HEK293 (cell line): ENCODE measurements around the gene DNAJC21.

ENCODE experiments used
- ATF2 ChIP-seq: fragments of 450-650 bp; formaldehyde crosslinking; IDR thresholded peaks from 2 replicates; pipeline ENCODE4 v1.5.1; 2016; ENCODE audit warnings: missing biosample characterization, missing genetic modification characterization, low read depth
- KLF1 ChIP-seq: fragments of 450-650 bp; formaldehyde crosslinking; IDR thresholded peaks from 2 replicates; pipeline ENCODE4 v1.5.1; 2016; ENCODE audit warnings: missing biosample characterization, missing genetic modification characterization
- OSR2 ChIP-seq: fragments of 450-650 bp; formaldehyde crosslinking; IDR thresholded peaks from 2 replicates; pipeline ENCODE4 v1.5.1; 2016; ENCODE audit warnings: missing biosample characterization, missing genetic modification characterization
- OVOL3 ChIP-seq: fragments of 450-650 bp; formaldehyde crosslinking; IDR thresholded peaks from 2 replicates; pipeline ENCODE4 v1.5.1; 2016; ENCODE audit warnings: missing biosample characterization, missing genetic modification characterization
- PRDM10 ChIP-seq: fragments of 450-650 bp; formaldehyde crosslinking; IDR thresholded peaks from 2 replicates; pipeline ENCODE4 v1.5.1; 2016; ENCODE audit warnings: missing biosample characterization, missing genetic modification characterization
- SP2 ChIP-seq: fragments of 450-650 bp; formaldehyde crosslinking; IDR thresholded peaks from 2 replicates; pipeline ENCODE4 v1.5.1; 2016; ENCODE audit warnings: missing biosample characterization, missing genetic modification characterization
- WT1 ChIP-seq: fragments of 450-650 bp; formaldehyde crosslinking; IDR thresholded peaks from 2 replicates; pipeline ENCODE4 v1.5.1; 2016; ENCODE audit warnings: missing biosample characterization, missing genetic modification characterization
- ZBTB11 ChIP-seq: fragments of 450-650 bp; formaldehyde crosslinking; conservative IDR thresholded peaks from 2 replicates; pipeline ENCODE4 v1.5.1; 2016; ENCODE audit warnings: low read depth, missing biosample characterization, missing genetic modification characterization
- ZBTB8A ChIP-seq: fragments of 450-650 bp; formaldehyde crosslinking; IDR thresholded peaks from 2 replicates; pipeline ENCODE4 v1.5.1; 2016; ENCODE audit warnings: missing biosample characterization, missing genetic modification characterization
- ZEB2 ChIP-seq: fragments of 450-650 bp; formaldehyde crosslinking; IDR thresholded peaks from 2 replicates; pipeline ENCODE4 v1.5.1; 2016; ENCODE audit warnings: missing biosample characterization, missing genetic modification characterization
- ZFP37 ChIP-seq: fragments of 450-650 bp; formaldehyde crosslinking; IDR thresholded peaks from 2 replicates; pipeline ENCODE4 v1.5.1; 2016; ENCODE audit warnings: missing biosample characterization, missing genetic modification characterization
- ZFP69B ChIP-seq: fragments of 450-650 bp; formaldehyde crosslinking; IDR thresholded peaks from 2 replicates; pipeline ENCODE4 v1.5.1; 2016; ENCODE audit warnings: missing biosample characterization, missing genetic modification characterization
- ZNF202 ChIP-seq: fragments of 450-650 bp; formaldehyde crosslinking; IDR thresholded peaks from 2 replicates; pipeline ENCODE4 v1.5.1; 2016; ENCODE audit warnings: missing biosample characterization, missing genetic modification characterization, borderline replicate concordance
- ZNF214 ChIP-seq: fragments of 450-650 bp; formaldehyde crosslinking; IDR thresholded peaks from 2 replicates; pipeline ENCODE4 v1.5.1; 2017; ENCODE audit warnings: missing biosample characterization, mild to moderate bottlenecking, missing genetic modification characterization, borderline replicate concordance
- ZNF280D ChIP-seq: fragments of 450-650 bp; formaldehyde crosslinking; IDR thresholded peaks from 2 replicates; pipeline ENCODE4 v1.5.1; 2016; ENCODE audit warnings: missing biosample characterization, missing genetic modification characterization
- ZNF341 ChIP-seq: fragments of 450-650 bp; formaldehyde crosslinking; IDR thresholded peaks from 2 replicates; pipeline ENCODE4; 2016; ENCODE audit warnings: low read depth, missing biosample characterization, missing genetic modification characterization
- ZNF366 ChIP-seq: fragments of 450-650 bp; formaldehyde crosslinking; conservative IDR thresholded peaks from 2 replicates; pipeline ENCODE4 v1.5.1; 2016; ENCODE audit warnings: missing biosample characterization, missing genetic modification characterization
- ZNF48 ChIP-seq: fragments of 450-650 bp; formaldehyde crosslinking; IDR thresholded peaks from 2 replicates; pipeline ENCODE4 v1.5.1; 2016; ENCODE audit warnings: missing biosample characterization, missing genetic modification characterization
- ZNF529 ChIP-seq: fragments of 450-650 bp; formaldehyde crosslinking; IDR thresholded peaks from 2 replicates; pipeline ENCODE4 v1.5.1; 2017; ENCODE audit warnings: missing genetic modification characterization, missing biosample characterization; ENCODE audit not compliant: insufficient replicate concordance
- ZNF548 ChIP-seq: fragments of 450-650 bp; formaldehyde crosslinking; IDR thresholded peaks from 2 replicates; pipeline ENCODE4 v1.5.1; 2016; ENCODE audit warnings: missing biosample characterization, missing genetic modification characterization
- ZNF558 ChIP-seq: fragments of 450-650 bp; formaldehyde crosslinking; IDR thresholded peaks from 2 replicates; pipeline ENCODE4 v1.5.1; 2016; ENCODE audit warnings: missing biosample characterization, missing genetic modification characterization
- ZNF585B ChIP-seq: fragments of 450-650 bp; formaldehyde crosslinking; IDR thresholded peaks from 2 replicates; pipeline ENCODE4 v1.5.1; 2016; ENCODE audit warnings: missing biosample characterization, missing genetic modification characterization
- ZNF610 ChIP-seq: fragments of 450-650 bp; formaldehyde crosslinking; IDR thresholded peaks from 2 replicates; pipeline ENCODE4 v1.5.1; 2016; ENCODE audit warnings: missing biosample characterization, missing genetic modification characterization, borderline replicate concordance
- ZNF660 ChIP-seq: fragments of 450-650 bp; IDR thresholded peaks from 2 replicates; pipeline ENCODE4 v1.5.1; 2018; ENCODE audit warnings: missing biosample characterization, mild to moderate bottlenecking, missing genetic modification characterization
- ZNF791 ChIP-seq: fragments of 450-650 bp; formaldehyde crosslinking; IDR thresholded peaks from 2 replicates; pipeline ENCODE4 v1.5.1; 2016; ENCODE audit warnings: missing biosample characterization, missing genetic modification characterization
- ZNF843 ChIP-seq: fragments of 450-650 bp; formaldehyde crosslinking; IDR thresholded peaks from 2 replicates; pipeline ENCODE4 v1.5.1; 2016; ENCODE audit warnings: missing biosample characterization, missing genetic modification characterization

DNAJC21 gene

GRCh38 chr5:34915139-34915855, 14.1 kb upstream of the DNAJC21 start, which contains the start of the genes BRIX1 and RAD1 (continued):
- TF ChIP-seq ZNF660 (tag by site-specific recombination): peak; percentile 63
- peak; percentile 93 for TF ChIP-seq ZEB2 (tag by site-specific recombination)
- no peak for TF ChIP-seq ZNF585B (tag by site-specific recombination)
- no peak for TF ChIP-seq ATF2 (tag by site-specific recombination)
- no peak; the same call in 1 of the 2 replicates for TF ChIP-seq KLF1 (tag by site-specific recombination)
- no peak for TF ChIP-seq ZNF48 (tag by site-specific recombination)
- no peak for TF ChIP-seq ZNF214
- peak; percentile 93 for TF ChIP-seq ZFP69B (tag by site-specific recombination)
- TF ChIP-seq ZBTB11 (tag by site-specific recombination): peak; percentile 98
- TF ChIP-seq WT1 (tag by site-specific recombination): no peak
- peak; percentile 79; the same call in 1 of the 2 replicates for TF ChIP-seq ZNF610 (tag by site-specific recombination)
- TF ChIP-seq ZNF341 (tag by site-specific recombination): peak; percentile 41; the same call in 1 of the 2 replicates
- no peak for TF ChIP-seq OVOL3 (tag by site-specific recombination)
- TF ChIP-seq ZNF529: no peak
- peak; percentile 71; the same call in 1 of the 2 replicates for TF ChIP-seq ZFP37 (tag by site-specific recombination)
- TF ChIP-seq ZNF280D: no peak; the same call in 1 of the 2 replicates
- no peak; the same call in none of the 2 replicates for TF ChIP-seq PRDM10
- TF ChIP-seq ZNF202 (tag by site-specific recombination): no peak
- peak; percentile 96 for TF ChIP-seq SP2 (tag by site-specific recombination)
- no peak; the same call in 1 of the 2 replicates for TF ChIP-seq ZNF366 (tag by site-specific recombination)
- TF ChIP-seq ZNF548 (tag by site-specific recombination): no peak
- peak; percentile 29; the same call in 1 of the 2 replicates for TF ChIP-seq OSR2
- peak; percentile 78 for TF ChIP-seq ZNF843
- no peak; the same call in 1 of the 2 replicates for TF ChIP-seq ZNF791 (tag by site-specific recombination)
- peak; percentile 76 for TF ChIP-seq ZBTB8A
- TF ChIP-seq ZNF558: no peak
